H9 (cell line): ENCODE measurements around the gene OSTN. TPM values are rescaled to one million over a fixed set of nuclear protein-coding genes. Genes with fewer than 3 reads are reported as not detected.

Experiments used
- DNase-seq: peaks from one replicate; pipeline ENCODE4 v3.0.0-alpha.2; 2017
- H2AFZ ChIP-seq: one replicate; pipeline ENCODE4 v1.6.1; 2013; ENCODE audit warnings: mild to moderate bottlenecking, low read length, control low read depth, moderate library complexity
- H2AK5ac ChIP-seq: 2 replicates; pipeline ENCODE4 v1.6.1; 2013; ENCODE audit warnings: low read length, control low read depth, mixed read lengths; ENCODE audit not compliant: insufficient read length
- H2BK120ac ChIP-seq: one replicate; pipeline ENCODE4 v1.6.1; 2013; ENCODE audit warnings: low read depth, mild to moderate bottlenecking, low read length, control low read depth, inconsistent platforms; ENCODE audit not compliant: poor library complexity, severe bottlenecking
- H2BK12ac ChIP-seq: 2 replicates; pipeline ENCODE4 v1.6.1; 2013; ENCODE audit warnings: low read length, control low read depth, mixed read lengths, low read depth; ENCODE audit not compliant: insufficient read length
- H2BK15ac ChIP-seq: 2 replicates; pipeline ENCODE4 v1.6.1; 2013; ENCODE audit warnings: low read depth, low read length, control low read depth
- H2BK20ac ChIP-seq: one replicate; pipeline ENCODE4 v1.6.1; 2013; ENCODE audit warnings: low read depth, mild to moderate bottlenecking, low read length, control low read depth, inconsistent platforms; ENCODE audit not compliant: poor library complexity, severe bottlenecking
- H2BK5ac ChIP-seq: 2 replicates; pipeline ENCODE4 v1.6.1; 2013; ENCODE audit warnings: low read length, control low read depth, mixed read lengths; ENCODE audit not compliant: insufficient read length
- H3K14ac ChIP-seq: 2 replicates; pipeline ENCODE4 v1.6.1; 2013; ENCODE audit warnings: low read length, control low read depth; ENCODE audit not compliant: insufficient read depth
- H3K18ac ChIP-seq: 2 replicates; pipeline ENCODE4 v1.6.1; 2013; ENCODE audit warnings: low read depth, mild to moderate bottlenecking, mixed read lengths, low read length, control low read depth; ENCODE audit not compliant: insufficient read length
- H3K23ac ChIP-seq: 2 replicates; pipeline ENCODE4 v1.6.1; 2013; ENCODE audit warnings: low read length, control low read depth, mixed read lengths, low read depth; ENCODE audit not compliant: insufficient read length
- H3K23me2 ChIP-seq: 2 replicates; pipeline ENCODE4 v1.6.1; 2013; ENCODE audit warnings: low read depth, mild to moderate bottlenecking, mixed read lengths, low read length, control low read depth; ENCODE audit not compliant: insufficient read length, poor library complexity, severe bottlenecking
- H3K27ac ChIP-seq: 2 replicates; pipeline ENCODE4 v1.5.1; 2013; ENCODE audit warnings: low read length, control low read depth, mixed read lengths, low read depth; ENCODE audit not compliant: insufficient read length
- H3K27me3 ChIP-seq: 2 replicates; pipeline ENCODE4 v1.6.1; 2013; ENCODE audit warnings: low read length, control low read depth, inconsistent platforms; ENCODE audit not compliant: insufficient read depth
- H3K4ac ChIP-seq: 2 replicates; pipeline ENCODE4 v1.6.1; 2013; ENCODE audit warnings: low read depth, mild to moderate bottlenecking, control low read depth, inconsistent platforms, low read length, moderate library complexity
- H3K4me1 ChIP-seq: 2 replicates; pipeline ENCODE4 v1.6.1; 2013; ENCODE audit warnings: low read length, control low read depth, inconsistent platforms; ENCODE audit not compliant: insufficient read depth
- H3K4me2 ChIP-seq: 2 replicates; pipeline ENCODE4 v1.6.1; 2013; ENCODE audit warnings: low read length, control low read depth, mixed read lengths; ENCODE audit not compliant: insufficient read length, insufficient read depth
- H3K56ac ChIP-seq: 2 replicates; pipeline ENCODE4 v1.6.1; 2013; ENCODE audit warnings: low read depth, mild to moderate bottlenecking, mixed read lengths, low read length, control low read depth; ENCODE audit not compliant: insufficient read length
- H3K79me1 ChIP-seq: 2 replicates; pipeline ENCODE4 v1.6.1; 2013; ENCODE audit warnings: low read depth, mild to moderate bottlenecking, moderate library complexity, low read length, control low read depth, inconsistent platforms; ENCODE audit not compliant: insufficient read depth, poor library complexity, severe bottlenecking
- H3K79me2 ChIP-seq: 2 replicates; pipeline ENCODE4 v1.6.1; 2013; ENCODE audit warnings: low read length, control low read depth, inconsistent platforms; ENCODE audit not compliant: insufficient read depth
- H3K9ac ChIP-seq: 2 replicates; pipeline ENCODE4 v1.6.1; 2013; ENCODE audit warnings: low read length, control low read depth, mixed read lengths; ENCODE audit not compliant: insufficient read length; ENCODE audit errors: extremely low read depth
- H3K9me3 ChIP-seq: one replicate; pipeline ENCODE4 v1.6.1; 2013; ENCODE audit warnings: low read depth, low read length, inconsistent platforms; ENCODE audit not compliant: control insufficient read depth
- H3T11ph ChIP-seq: one replicate; pipeline ENCODE4 v1.6.1; 2013; ENCODE audit warnings: mild to moderate bottlenecking, low read length, control low read depth, inconsistent platforms
- H4K20me1 ChIP-seq: one replicate; pipeline ENCODE4 v1.6.1; 2013; ENCODE audit not compliant: control insufficient read depth, insufficient read length, insufficient read depth
- H4K5ac ChIP-seq: 2 replicates; pipeline ENCODE4 v1.6.1; 2013; ENCODE audit warnings: low read depth, mild to moderate bottlenecking, mixed read lengths, low read length, control low read depth; ENCODE audit not compliant: insufficient read length
- H4K8ac ChIP-seq: replicated peaks from 2 replicates; pipeline ENCODE4 v1.6.1; 2013; ENCODE audit warnings: low read length, control low read depth, mixed read lengths, low read depth; ENCODE audit not compliant: insufficient read length
- H4K91ac ChIP-seq: 2 replicates; pipeline ENCODE4 v1.6.1; 2013; ENCODE audit warnings: low read depth, mild to moderate bottlenecking, moderate library complexity, mixed read lengths, low read length, control low read depth; ENCODE audit not compliant: insufficient read length
- H3K27ac Mint-ChIP-seq, 3 experiments: 2 replicates in 2 of 3; 3 replicates in 1 of 3; pipeline ENCODE4 v1.8.0; 2020 to 2021; ENCODE audit warnings: mixed read lengths in 3 of 3, mild to moderate bottlenecking in 1 of 3, moderate library complexity in 1 of 3
- H3K27me3 Mint-ChIP-seq: 2 replicates; pipeline ENCODE4 v1.8.0; 2021; ENCODE audit warnings: low read depth, mild to moderate bottlenecking, moderate library complexity, mixed read lengths
- H3K36me3 Mint-ChIP-seq, 3 experiments: 2 replicates in 2 of 3; 3 replicates in 1 of 3; pipeline ENCODE4 v1.8.0; 2020 to 2021; ENCODE audit warnings: low read depth in 3 of 3, mixed read lengths in 3 of 3; ENCODE audit not compliant: insufficient read depth in 1 of 3
- H3K4me1 Mint-ChIP-seq, 2 experiments: 2 replicates each; pipeline ENCODE4 v1.8.0; 2020; ENCODE audit warnings: mixed read lengths in 2 of 2
- H3K4me3 Mint-ChIP-seq, 2 experiments: 2 replicates in 1 of 2; 3 replicates in 1 of 2; pipeline ENCODE4 v1.8.0; 2020 to 2021; ENCODE audit warnings: mild to moderate bottlenecking in 2 of 2, mixed read lengths in 2 of 2, moderate library complexity in 1 of 2
- H3K9me3 Mint-ChIP-seq, 2 experiments: 2 replicates in 1 of 2; 3 replicates in 1 of 2; pipeline ENCODE4 v1.8.0; 2020; ENCODE audit warnings: mild to moderate bottlenecking in 2 of 2, mixed read lengths in 2 of 2, moderate library complexity in 1 of 2
- total RNA-seq: library from RNA; stranded (reverse); gene quantifications from 2 replicates; pipeline ENCODE4 v1.2.1, GENCODE V29; 2021
- TF ChIP-seq, protein P1 (sequence below): fragments of 200-600 bp; sonication (generic); conservative IDR thresholded peaks from 3 replicates; pipeline ENCODE4 v1.8.0; 2021; ENCODE audit warnings: antibody characterized with exemption, mild to moderate bottlenecking

Gene OSTN
- total RNA-seq, 1 experiment from 2014 or later = 0.07 TPM

DNA sequence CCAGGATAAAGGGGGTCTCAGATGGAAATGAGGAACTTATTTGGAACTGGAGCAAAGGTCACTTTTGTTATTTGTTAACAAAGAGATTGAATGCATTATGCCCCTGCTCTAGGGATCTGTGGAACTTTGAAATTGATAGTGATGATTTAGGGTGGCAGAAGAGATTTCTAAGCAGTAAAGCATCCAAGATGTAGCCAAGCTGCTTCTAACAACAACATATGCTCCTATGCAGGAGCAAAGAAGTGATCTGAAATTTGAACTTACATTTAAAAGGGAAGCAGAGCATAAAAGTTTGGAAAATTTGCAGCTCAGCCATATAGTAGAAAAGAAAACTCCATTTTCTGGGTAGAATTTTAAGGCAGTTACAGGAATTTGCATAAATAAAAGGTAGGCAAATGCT, 99.8 kb downstream of the OSTN start:
- Histone ChIP-seq H3K23ac (no peak overlapping the region), H3T11ph (no peak overlapping the region), H2BK15ac (no peak overlapping the region), H3K4ac (no peak overlapping the region), H3K27ac (no peak overlapping the region), H4K91ac (no peak overlapping the region), H3K9ac (no peak overlapping the region), H3K18ac (no peak overlapping the region), H2BK20ac (no peak overlapping the region), H2AFZ (no peak overlapping the region), H4K5ac (no peak overlapping the region), H2BK120ac (no peak overlapping the region), H3K23me2 (no peaks in the 10 kb centered on the region), H3K14ac (no peak overlapping the region), H3K79me2 (no peaks in the 10 kb centered on the region), H2BK12ac (no peak overlapping the region), H4K20me1 (no peaks in the 10 kb centered on the region), H4K8ac (no peak overlapping the region), H2AK5ac (no peak overlapping the region), H2BK5ac (no peak overlapping the region), H3K27me3 (no peaks in the 10 kb centered on the region), H3K79me1 (no peaks in the 10 kb centered on the region), H3K9me3 (no peaks in the 10 kb centered on the region), H3K56ac (no peak overlapping the region), H3K4me1 (no peaks in the 10 kb centered on the region; the same call in 1 of the 2 replicates), H3K4me2 (no peak overlapping the region)
- peaks cover 15 to 25% of the 10 kb centered on the region in 2 experiments for H3K4me1 Mint-ChIP-seq
- H3K9me3 Mint-ChIP-seq = no peaks in the 10 kb centered on the region
- no peaks in the 10 kb centered on the region for H3K36me3 Mint-ChIP-seq
- no peaks in the 10 kb centered on the region; the same call in 1 of the 2 replicates for H3K27me3 Mint-ChIP-seq
- peak overlapping the region in 1 of 3 experiments; percentile 1; a peak in 1 of 7 replicates for H3K27ac Mint-ChIP-seq
- H3K4me3 Mint-ChIP-seq = no peak overlapping the region
- TF ChIP-seq, protein P1, sequence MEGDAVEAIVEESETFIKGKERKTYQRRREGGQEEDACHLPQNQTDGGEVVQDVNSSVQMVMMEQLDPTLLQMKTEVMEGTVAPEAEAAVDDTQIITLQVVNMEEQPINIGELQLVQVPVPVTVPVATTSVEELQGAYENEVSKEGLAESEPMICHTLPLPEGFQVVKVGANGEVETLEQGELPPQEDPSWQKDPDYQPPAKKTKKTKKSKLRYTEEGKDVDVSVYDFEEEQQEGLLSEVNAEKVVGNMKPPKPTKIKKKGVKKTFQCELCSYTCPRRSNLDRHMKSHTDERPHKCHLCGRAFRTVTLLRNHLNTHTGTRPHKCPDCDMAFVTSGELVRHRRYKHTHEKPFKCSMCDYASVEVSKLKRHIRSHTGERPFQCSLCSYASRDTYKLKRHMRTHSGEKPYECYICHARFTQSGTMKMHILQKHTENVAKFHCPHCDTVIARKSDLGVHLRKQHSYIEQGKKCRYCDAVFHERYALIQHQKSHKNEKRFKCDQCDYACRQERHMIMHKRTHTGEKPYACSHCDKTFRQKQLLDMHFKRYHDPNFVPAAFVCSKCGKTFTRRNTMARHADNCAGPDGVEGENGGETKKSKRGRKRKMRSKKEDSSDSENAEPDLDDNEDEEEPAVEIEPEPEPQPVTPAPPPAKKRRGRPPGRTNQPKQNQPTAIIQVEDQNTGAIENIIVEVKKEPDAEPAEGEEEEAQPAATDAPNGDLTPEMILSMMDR = no peak
- DNase-seq = no peak
